Measurements from ENCODE around the gene UBALD2.
"Not testable (repeated sequence)": the region's sequence is repeated elsewhere in the genome, so short reads cannot be mapped to it uniquely, and the experiment has no call there.

Gene UBALD2

DNA sequence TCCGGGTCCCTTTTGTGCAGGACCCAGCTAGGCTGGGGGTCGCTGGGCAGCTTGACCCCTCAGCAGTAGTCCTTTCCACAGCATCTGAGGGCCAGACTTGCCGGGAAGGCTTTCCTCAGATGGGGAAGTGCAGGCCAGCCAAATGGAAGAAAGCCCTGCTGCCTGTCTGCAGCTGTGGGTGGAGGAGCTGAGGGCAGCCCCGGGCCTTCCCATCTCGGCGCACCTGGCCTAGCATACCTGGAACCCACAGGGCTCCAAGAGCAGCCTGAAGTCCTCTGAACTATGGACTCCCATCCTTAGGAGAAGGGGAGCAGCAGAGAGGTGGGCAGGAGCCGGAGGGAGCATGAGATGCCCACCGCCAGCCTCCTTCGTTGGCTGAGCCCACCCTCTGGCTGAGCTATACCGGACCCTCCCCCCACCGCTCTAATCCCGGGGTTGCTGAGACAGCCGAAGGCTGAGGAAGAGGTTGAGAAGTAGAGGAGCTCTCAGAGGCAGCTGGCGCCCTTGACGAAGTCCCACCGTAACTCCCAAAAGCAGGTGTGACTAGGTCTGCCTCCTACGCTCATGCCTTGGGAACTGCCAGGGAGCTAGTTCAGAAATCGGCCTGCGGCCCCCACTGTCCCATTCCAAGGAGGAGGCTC lies 13.2 kb downstream of the UBALD2 start:
- no peak for DNase-seq

- DNase-seq, result peak; percentile 56
Observed at GRCh38 chr17:76278952-76279741, 14.0 kb downstream of the UBALD2 start.

DNA sequence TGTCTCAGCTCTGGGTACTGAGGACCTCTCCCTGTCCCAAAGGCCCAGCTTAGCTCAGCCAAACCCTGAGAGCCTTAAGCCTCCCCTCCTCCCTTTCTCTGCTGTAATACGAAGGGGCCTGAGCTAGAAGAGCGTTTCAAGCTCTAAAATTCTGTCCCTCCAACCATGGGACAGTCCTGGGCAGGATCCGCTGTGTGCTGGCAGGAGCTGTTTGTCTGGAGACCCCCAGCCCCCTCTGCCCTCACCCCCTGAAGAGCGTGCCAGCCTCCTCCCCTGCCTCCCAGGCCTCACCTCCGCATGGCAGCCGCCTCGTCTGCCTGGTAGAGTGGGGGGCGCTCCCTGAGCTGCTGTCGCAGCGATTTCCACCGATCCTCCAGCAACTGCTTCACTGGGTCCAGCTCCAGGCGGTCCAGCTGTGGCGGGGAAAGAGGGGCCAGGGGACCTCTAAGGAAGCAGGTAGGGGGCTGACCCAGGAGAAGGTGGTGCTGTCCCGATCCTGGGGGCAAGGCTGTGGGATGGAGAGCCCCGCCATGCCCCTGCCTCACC lies 14.7 kb downstream of the UBALD2 start:
- DNase-seq, result no peak

GRCh38 chr17:76280650-76281049 lies 15.5 kb downstream of the UBALD2 start:
- no peak for DNase-seq

DNA sequence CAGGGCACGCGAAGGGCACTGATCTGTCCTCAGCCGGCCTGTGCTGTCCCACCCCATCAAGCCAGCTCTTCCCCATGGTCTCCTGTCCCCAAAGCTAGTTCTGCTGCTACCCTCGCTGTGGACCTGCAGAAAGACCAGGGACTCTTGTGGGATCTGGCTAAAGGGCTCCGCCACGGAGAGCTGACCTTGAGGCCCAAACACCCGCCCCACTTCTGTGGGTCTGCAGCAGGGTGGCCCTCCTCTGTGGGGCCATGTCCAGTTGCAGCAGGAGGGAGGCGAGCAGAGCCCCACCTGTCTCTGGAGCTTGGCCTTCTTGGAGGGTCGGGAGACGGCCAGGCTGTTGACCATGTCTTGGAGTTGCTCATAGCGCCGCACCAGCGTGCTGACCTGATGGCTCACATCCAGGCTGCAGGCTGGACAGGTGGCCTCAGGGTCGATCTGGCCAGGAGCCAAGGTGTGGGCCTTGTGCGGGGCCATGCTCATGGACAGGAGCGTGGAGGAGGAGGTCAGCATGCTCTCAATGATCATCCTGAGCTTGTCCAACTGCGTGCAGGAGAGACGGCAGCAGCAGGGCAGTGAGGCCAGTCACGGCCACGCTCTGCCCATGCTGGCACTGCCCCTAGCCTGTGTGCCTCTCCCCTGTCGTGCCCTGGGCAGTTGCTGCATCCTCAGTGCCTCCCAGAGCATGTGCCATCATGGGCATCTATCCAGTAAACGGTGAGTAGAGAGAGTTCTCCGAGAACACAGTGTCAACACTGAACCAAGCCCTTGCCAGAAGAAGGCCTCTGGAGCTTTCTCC lies 16.6 kb downstream of the UBALD2 start:
- DNase-seq, result no peak

DNA sequence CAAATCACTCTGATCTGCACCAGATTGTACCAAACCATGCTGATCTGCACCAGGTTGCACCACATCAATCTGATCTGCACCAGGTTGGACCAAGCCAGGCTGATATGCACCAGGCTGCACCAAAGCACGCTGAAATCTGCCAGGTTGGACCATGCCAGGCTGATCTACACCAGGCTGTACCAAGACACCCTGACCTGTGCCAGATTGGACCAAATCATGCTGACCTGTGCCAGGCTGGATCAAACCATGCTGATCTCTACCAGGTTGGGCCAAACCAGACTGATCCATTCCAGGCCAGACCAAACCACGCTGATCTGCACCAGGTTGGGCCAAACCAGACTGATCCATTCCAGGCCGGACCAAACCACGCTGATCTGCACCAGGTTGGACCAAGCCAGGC lies 27.4 kb downstream of the UBALD2 start:
- DNase-seq, result no peak

DNA sequence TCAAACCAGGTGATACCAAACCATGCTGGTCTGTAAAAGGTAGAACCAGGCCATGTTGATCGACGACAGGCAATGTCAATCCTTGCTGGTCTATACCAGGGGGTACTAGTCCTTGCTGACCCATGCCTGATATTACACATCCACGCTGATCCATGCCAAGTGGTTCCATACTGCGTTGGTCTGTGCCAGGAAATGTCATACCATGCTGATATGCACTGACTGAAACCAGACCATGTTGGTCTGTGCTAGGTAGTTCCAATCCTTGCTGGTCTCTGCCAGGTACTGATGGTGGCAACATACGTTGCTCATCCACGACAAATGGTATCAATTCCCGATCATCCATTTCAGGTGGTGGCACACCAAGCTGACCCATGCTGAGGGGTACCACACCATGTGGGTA lies 28.0 kb downstream of the UBALD2 start:
- no peak for DNase-seq

- no peak for DNase-seq
Observed at GRCh38 chr17:76296186-76296585, 31.0 kb downstream of the UBALD2 start.

DNA sequence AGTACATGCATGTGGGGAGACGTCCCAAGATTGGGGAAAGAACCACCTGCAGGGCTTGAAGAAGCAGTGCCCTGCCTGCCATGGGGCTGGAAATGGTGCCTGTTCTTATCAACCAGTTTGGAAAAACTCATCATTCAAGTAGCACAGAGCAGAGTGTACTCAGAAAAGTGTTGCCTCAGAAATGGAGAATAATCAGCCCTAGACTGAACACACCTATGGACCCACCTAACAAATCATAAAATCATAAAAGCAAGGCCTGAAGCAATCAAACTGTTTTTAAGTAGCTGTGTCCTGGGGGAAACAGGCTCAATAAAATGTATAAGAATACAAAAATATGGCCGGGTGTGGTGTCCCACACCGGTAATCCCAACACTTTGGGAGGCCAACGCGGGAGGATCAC lies 31.7 kb downstream of the UBALD2 start:
- no peak for DNase-seq

- DNase-seq, result no peak
Observed at GRCh38 chr17:76297436-76297835, 32.3 kb downstream of the UBALD2 start.

DNA sequence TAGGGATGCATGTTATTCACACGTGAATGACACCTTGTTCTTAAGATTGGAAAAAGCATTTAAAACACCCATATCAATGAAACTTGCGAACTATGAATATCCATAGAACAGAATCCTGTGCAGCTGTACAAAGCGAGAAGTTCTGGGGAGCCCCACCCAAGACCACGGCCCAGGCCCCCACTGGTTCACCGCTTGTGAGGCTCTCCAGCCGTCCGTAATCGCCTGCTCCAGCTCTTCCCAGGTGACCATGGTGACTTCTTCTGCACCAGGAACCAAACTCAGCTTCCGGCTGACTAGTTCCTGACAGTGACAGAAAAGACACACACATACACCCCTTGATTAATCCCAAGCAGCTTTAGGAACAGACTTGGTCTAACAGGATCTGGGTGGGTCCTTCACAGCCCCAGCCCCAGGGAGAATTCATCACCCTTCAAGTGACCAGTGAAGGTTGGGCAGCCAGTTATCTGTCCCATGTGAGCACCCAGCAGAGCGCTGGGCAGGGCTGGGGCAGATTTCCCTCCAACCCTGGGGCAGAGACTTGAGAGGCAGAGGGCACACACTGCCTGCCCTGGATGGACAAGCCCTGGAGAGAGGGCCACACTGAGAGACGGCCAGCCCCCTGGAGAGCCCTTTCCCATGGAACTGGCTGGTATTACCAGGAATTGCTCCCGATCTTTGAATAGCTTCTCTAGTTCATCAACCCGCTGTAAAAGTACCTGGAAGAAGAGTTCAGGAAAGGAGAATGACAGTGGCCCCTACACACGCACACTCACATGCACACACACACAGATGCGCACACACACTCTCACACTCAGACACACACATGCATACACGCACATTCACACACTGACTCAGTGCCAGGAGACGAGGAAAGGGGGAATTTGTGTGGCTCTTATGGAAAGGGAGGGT lies 39.3 kb downstream of the UBALD2 start:
- DNase-seq, result no peak

GRCh38 chr17:76305135-76305454 lies 39.9 kb downstream of the UBALD2 start:
- not testable (repeated sequence) for DNase-seq

- no peak for DNase-seq
Observed at GRCh38 chr17:76307299-76307965, 42.3 kb downstream of the UBALD2 start.

DNA sequence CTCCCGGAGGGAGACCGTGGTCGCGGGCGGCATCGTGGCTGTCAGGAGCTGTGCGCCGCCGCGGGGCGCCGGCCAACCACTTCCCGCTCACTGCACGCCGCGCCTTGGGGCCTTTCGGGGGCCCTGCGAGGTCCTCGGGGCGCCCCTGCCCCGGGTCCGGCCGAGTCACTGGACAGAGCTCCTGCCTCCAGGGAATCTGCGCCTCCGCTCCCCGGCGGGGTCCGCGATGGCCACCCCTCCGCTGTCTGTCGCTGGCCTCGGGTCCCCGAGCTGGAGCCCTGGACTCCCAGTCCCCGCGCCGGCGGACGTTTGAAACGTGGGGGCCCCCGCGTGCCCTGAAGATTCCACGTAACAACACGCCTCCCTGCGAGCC lies 42.8 kb downstream of the UBALD2 start, which contains the start of gene QRICH2:
Gene QRICH2, minus strand, starts transcription at position 311 of the 373 bp plus-strand sequence. Its CDS starts 278 bp downstream, at position 33.
- no peak for DNase-seq

DNA sequence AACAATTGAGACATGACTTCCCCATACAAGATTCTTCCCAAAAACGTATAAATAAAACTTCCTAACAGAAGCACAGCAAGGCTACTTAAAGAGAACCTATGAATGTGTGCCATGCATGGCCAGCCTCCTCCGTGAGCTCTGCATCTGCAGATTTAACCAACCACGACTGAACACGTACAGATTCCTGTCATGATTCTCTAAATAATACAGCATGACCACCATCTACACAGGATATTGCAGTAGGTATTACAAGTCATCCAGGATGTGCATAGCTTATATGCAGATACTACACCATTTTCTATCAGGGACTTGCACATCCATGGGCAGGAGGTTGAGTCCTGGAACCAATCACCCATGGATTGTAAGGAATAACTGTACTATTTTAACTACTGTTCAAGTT lies 44.3 kb downstream of the UBALD2 start:
- no peak for DNase-seq

- no peak for DNase-seq
Observed at GRCh38 chr17:76312735-76313134, 47.6 kb downstream of the UBALD2 start.

DNA sequence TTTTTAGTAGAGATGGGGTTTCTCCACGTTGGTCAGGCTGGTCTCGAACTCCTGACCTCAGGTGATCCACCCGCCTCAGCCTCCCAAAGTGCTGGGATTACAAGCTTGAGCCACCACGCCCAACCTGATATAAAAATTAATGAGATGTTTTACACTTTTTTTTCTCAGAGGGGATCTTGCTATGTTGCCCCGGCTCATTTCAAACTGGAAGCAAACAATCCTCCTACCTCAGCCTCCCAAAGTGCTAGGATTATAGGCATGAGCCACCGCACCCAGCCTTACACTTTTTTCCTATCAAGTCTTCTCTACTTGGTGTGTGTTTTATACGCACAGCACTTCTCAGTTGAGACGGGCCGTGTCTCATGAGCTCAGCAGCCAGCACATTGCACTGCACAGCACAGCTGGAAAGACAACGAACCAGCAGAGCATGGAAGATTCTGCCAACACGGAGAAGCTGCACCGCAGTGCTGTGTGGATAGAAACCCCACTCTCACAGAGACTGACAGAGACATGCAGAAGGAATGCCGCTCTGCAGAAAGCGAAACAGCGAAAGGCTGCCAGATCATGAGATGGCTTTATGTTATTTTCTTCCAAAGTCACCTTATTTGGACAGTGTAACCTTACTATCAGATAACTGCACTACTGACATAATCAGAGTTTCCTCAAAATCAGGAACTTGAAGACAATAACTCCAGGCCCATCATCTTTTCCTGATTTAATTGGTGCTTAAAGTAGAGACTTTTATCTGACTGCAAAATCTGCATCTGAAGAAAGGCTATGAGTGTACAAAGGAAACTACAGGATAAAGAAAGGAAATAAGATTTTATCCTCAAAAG lies 49.5 kb downstream of the UBALD2 start:
- DNase-seq, result no peak

DNA sequence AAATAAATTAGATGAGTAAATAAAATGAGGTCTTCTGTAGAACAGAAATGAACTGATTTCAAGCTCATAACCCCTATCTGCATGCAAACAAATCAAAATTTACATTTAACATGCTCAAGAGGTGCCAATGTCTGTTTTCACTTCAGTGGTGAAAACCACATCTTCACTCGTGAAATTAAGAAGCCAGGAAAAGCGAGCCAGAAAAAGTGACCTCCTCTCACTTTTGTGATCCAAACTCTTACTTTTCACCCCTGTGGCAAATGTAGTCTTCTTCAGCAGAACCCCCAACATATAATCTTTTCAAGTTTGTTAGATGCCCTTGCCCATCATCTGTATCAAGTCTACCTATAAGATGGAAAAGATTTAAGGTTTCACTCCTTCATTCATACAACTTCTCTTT lies 52.4 kb downstream of the UBALD2 start:
- DNase-seq, result no peak

- DNase-seq, result no peak
Observed at GRCh38 chr17:76318586-76318985, 53.4 kb downstream of the UBALD2 start.
